H1 (cell line): ENCODE results near the gene MLH3. TPM values are rescaled to one million over a fixed set of nuclear protein-coding genes. Genes with fewer than 3 reads are reported as not detected.
A peak's percentile ranks its signal among the peaks of the same experiment; 100 is the strongest.

Source experiments
- CTCF ChIA-PET: fragments of 300-600 bp; sonication (Branson Sonifier 250); formaldehyde crosslinking; loops from one replicate; lab custom pipeline; 2021; ENCODE audit not compliant: partially characterized antibody; lab: Charles Lee
- POLR2A ChIA-PET: fragments of 300-600 bp; sonication (Branson Sonifier 250); formaldehyde crosslinking; loops from one replicate; lab custom pipeline; 2021; ENCODE audit warnings: inconsistent platforms; ENCODE audit not compliant: partially characterized antibody; lab: Charles Lee
- DNase-seq, 2 experiments: peaks; one replicate each; pipeline versions ENCODE4 v3.0.0 to v3.0.0-alpha.2; 2010 to 2022; ENCODE audit warnings: low spot score in 2 of 2, low read depth in 1 of 2, mixed read lengths in 1 of 2
- FAIRE-seq: peaks from 2 replicates; lab custom pipeline; 2011; peaks lifted over from hg19 to GRCh38; lab: Jason Lieb, UNC
- H2AFZ ChIP-seq: 2 replicates; pipeline ENCODE4 v1.8.1; 2012; ENCODE audit warnings: low read length, inconsistent platforms
- H2AK5ac ChIP-seq: 2 replicates; pipeline ENCODE4 v1.6.1; 2013; ENCODE audit warnings: low read depth, low read length
- H2BK120ac ChIP-seq: replicated peaks from 2 replicates; pipeline ENCODE3; 2013; ENCODE audit warnings: low read depth, low read length, inconsistent platforms
- H2BK12ac ChIP-seq: 2 replicates; pipeline ENCODE4 v1.6.1; 2013; ENCODE audit warnings: low read depth, low read length
- H2BK15ac ChIP-seq: 2 replicates; pipeline ENCODE4 v1.6.1; 2013; ENCODE audit warnings: low read length
- H2BK20ac ChIP-seq: 2 replicates; pipeline ENCODE4 v1.6.1; 2013; ENCODE audit warnings: low read length
- H2BK5ac ChIP-seq: 2 replicates; pipeline ENCODE4 v1.6.1; 2013; ENCODE audit warnings: low read depth, low read length
- H3K14ac ChIP-seq: 2 replicates; pipeline ENCODE4 v1.6.1; 2013; ENCODE audit warnings: inconsistent platforms; ENCODE audit not compliant: insufficient read length
- H3K18ac ChIP-seq: 2 replicates; pipeline ENCODE4 v1.6.1; 2013; ENCODE audit warnings: low read length; ENCODE audit errors: extremely low read depth
- H3K23ac ChIP-seq: 2 replicates; pipeline ENCODE4 v1.6.1; 2013; ENCODE audit warnings: inconsistent platforms; ENCODE audit not compliant: insufficient read length
- H3K23me2 ChIP-seq: 2 replicates; pipeline ENCODE4 v1.6.1; 2013; ENCODE audit warnings: low read depth, low read length
- H3K27ac ChIP-seq: 2 replicates; pipeline ENCODE4 v1.6.1; 2011; ENCODE audit warnings: low read depth, low read length, inconsistent platforms
- H3K27me3 ChIP-seq, 4 experiments: replicated peaks in 1 of 4; 1 replicate in 1 of 4; 2 replicates in 3 of 4; pipeline versions ENCODE4 v1.6.1 to v1.8.1; 2011 to 2013; ENCODE audit warnings: low read length in 3 of 4, mild to moderate bottlenecking in 3 of 4, inconsistent platforms in 2 of 4, mixed read lengths in 2 of 4, moderate library complexity in 1 of 4; ENCODE audit not compliant: control insufficient read depth in 3 of 4, insufficient read depth in 3 of 4; ENCODE audit errors: extremely low read depth in 1 of 4
- H3K36me3 ChIP-seq, 4 experiments: 2 replicates each; pipeline versions ENCODE4 v1.6.1 to v1.8.1; 2011 to 2013; ENCODE audit warnings: mild to moderate bottlenecking in 4 of 4, low read length in 3 of 4, moderate library complexity in 2 of 4, control low read depth in 1 of 4, inconsistent platforms in 1 of 4; ENCODE audit not compliant: insufficient read depth in 4 of 4, control insufficient read depth in 2 of 4
- H3K4ac ChIP-seq: replicated peaks from 2 replicates; pipeline ENCODE3; 2013; ENCODE audit warnings: low read length, low read depth, mixed read lengths, inconsistent platforms; ENCODE audit not compliant: insufficient read length
- H3K4me1 ChIP-seq, 4 experiments: replicated peaks in 1 of 4; 1 replicate in 1 of 4; 2 replicates in 3 of 4; pipeline versions ENCODE4 v1.6.1 to v1.8.1; 2011 to 2013; ENCODE audit warnings: low read length in 3 of 4, inconsistent platforms in 2 of 4, mixed read lengths in 1 of 4; ENCODE audit not compliant: insufficient read depth in 4 of 4, control insufficient read depth in 3 of 4
- H3K4me2 ChIP-seq, 2 experiments: 2 replicates each; pipeline versions ENCODE4 v1.6.1 to v1.8.1; 2011 to 2013; ENCODE audit warnings: low read depth in 2 of 2, low read length in 2 of 2, control low read depth in 1 of 2, inconsistent platforms in 1 of 2, mild to moderate bottlenecking in 1 of 2; ENCODE audit not compliant: insufficient read depth in 1 of 2
- H3K4me3 ChIP-seq, 4 experiments: fragments of 200-600, 300-600 bp in 1 of 4; sonication (generic), shearing (Covaris generic), sonication (Bioruptor Twin) in 1 of 4; 2 replicates each; pipeline versions ENCODE4 v1.5.1 to v1.8.1; 2011 to 2016; ENCODE audit warnings: low read length in 4 of 4, low read depth in 3 of 4, control low read depth in 2 of 4, inconsistent platforms in 2 of 4, mild to moderate bottlenecking in 2 of 4, mixed read lengths in 1 of 4, moderate library complexity in 1 of 4; ENCODE audit not compliant: insufficient read depth in 2 of 4; ENCODE audit errors: extremely low read depth in 1 of 4
- H3K56ac ChIP-seq: replicated peaks from 2 replicates; pipeline ENCODE3; 2013; ENCODE audit warnings: low read depth, mild to moderate bottlenecking, mixed read lengths, low read length, inconsistent platforms; ENCODE audit not compliant: insufficient read length
- H3K79me1 ChIP-seq: 2 replicates; pipeline ENCODE4 v1.6.1; 2013; ENCODE audit warnings: low read depth, low read length, control low read depth
- H3K79me2 ChIP-seq, 2 experiments: 2 replicates each; pipeline versions ENCODE4 v1.6.1 to v1.8.1; 2012 to 2013; ENCODE audit warnings: low read length in 2 of 2, mild to moderate bottlenecking in 2 of 2, inconsistent platforms in 1 of 2; ENCODE audit not compliant: insufficient read depth in 2 of 2, control insufficient read depth in 1 of 2
- H3K9ac ChIP-seq, 4 experiments: replicated peaks in 1 of 4; 1 replicate in 1 of 4; 2 replicates in 3 of 4; pipeline versions ENCODE4 v1.6.1 to v1.8.1; 2011 to 2013; ENCODE audit warnings: low read depth in 3 of 4, low read length in 3 of 4, control low read depth in 2 of 4, mild to moderate bottlenecking in 2 of 4, moderate library complexity in 2 of 4, inconsistent platforms in 1 of 4; ENCODE audit errors: extremely low read depth in 1 of 4
- H3K9me3 ChIP-seq, 2 experiments: 2 replicates each; pipeline versions ENCODE4 v1.6.1 to v1.8.1; 2012 to 2013; ENCODE audit warnings: mild to moderate bottlenecking in 2 of 2, moderate library complexity in 2 of 2, control low read depth in 1 of 2, inconsistent platforms in 1 of 2, low read depth in 1 of 2, low read length in 1 of 2, mixed read lengths in 1 of 2; ENCODE audit not compliant: insufficient read depth in 2 of 2
- H4K20me1 ChIP-seq, 2 experiments: replicated peaks in 1 of 2; 2 replicates each; pipeline versions ENCODE3 to v1.8.1; 2011 to 2013; ENCODE audit warnings: inconsistent platforms in 2 of 2, low read length in 2 of 2, mild to moderate bottlenecking in 1 of 2; ENCODE audit not compliant: insufficient read depth in 2 of 2, control insufficient read depth in 1 of 2
- H4K5ac ChIP-seq: 2 replicates; pipeline ENCODE4 v1.6.1; 2013; ENCODE audit warnings: low read length, low read depth, mixed read lengths, inconsistent platforms; ENCODE audit not compliant: insufficient read length
- H4K8ac ChIP-seq: 2 replicates; pipeline ENCODE4 v1.8.0; 2013; ENCODE audit warnings: mild to moderate bottlenecking, moderate library complexity, low read length, inconsistent platforms; ENCODE audit not compliant: insufficient read depth; ENCODE audit errors: extremely low read depth
- H4K91ac ChIP-seq: replicated peaks from 2 replicates; pipeline ENCODE3; 2013; ENCODE audit warnings: low read length, mixed read lengths, inconsistent platforms; ENCODE audit not compliant: insufficient read length
- CTCF ChIP-seq, 3 experiments: IDR thresholded peaks; 1 replicate in 2 of 3; 2 replicates in 1 of 3; pipeline versions ENCODE4 v1.5.1 to v1.6.1; 2011; ENCODE audit warnings: low read length in 3 of 3, mild to moderate bottlenecking in 3 of 3, inconsistent platforms in 2 of 3, low read depth in 1 of 3, moderate library complexity in 1 of 3; ENCODE audit not compliant: insufficient read depth in 1 of 3; ENCODE audit errors: control extremely low read depth in 1 of 3
- NRF1 ChIP-seq: IDR thresholded peaks from 2 replicates; pipeline ENCODE4 v1.6.1; 2011; ENCODE audit warnings: mild to moderate bottlenecking, low read depth, low read length, improper control_type of control experiment
- RAD21 ChIP-seq, 2 experiments: IDR thresholded peaks in 1 of 2; conservative IDR thresholded peaks in 1 of 2; 2 replicates each; pipeline ENCODE4 v1.6.1; 2011; ENCODE audit warnings: low read depth in 2 of 2, low read length in 2 of 2, improper control_type of control experiment in 1 of 2, inconsistent platforms in 1 of 2, mild to moderate bottlenecking in 1 of 2, moderate library complexity in 1 of 2
- WGBS, 2 experiments: shearing (Covaris generic) in 1 of 2; methylation state at CpG; one replicate each; pipeline versions ENCODE4 v1.1.6 to v1.1.7; 2013 to 2015; ENCODE audit warnings: low lambda C conversion rate in 2 of 2, mixed read lengths in 2 of 2, inconsistent platforms in 1 of 2, low coverage in 1 of 2, missing lambda C conversion rate in 1 of 2; ENCODE audit not compliant: insufficient replicate concordance in 2 of 2, insufficient coverage in 1 of 2, insufficient read length in 1 of 2; ENCODE audit errors: extremely low coverage in 1 of 2, missing lambda C conversion rate in 1 of 2; 5-methylcytosine and 5-hydroxymethylcytosine counted together
- polyA plus RNA-seq, 7 experiments: library from polyadenylated mRNA; depleted of rRNA in 3 of 7; stranded (reverse) in 5 of 7; unstranded in 2 of 7; fragments of >200 nt in 5 of 7; fragments of 200-250 nt in 2 of 7; gene quantifications; 1 replicate in 5 of 7; 2 replicates in 1 of 7; 4 replicates in 1 of 7; pipeline versions ENCODE4 v1.2.1 to v1.2.3, GENCODE V29; 2011 to 2013; ENCODE audit warnings: missing spikeins in 2 of 7, mixed read lengths in 2 of 7
- total RNA-seq: library from RNA; stranded (reverse); fragmentation: NEBNext Ultra II Directional; extraction: Animal tissue kit (Norgen Biotek cat#: 25700); gene quantifications from 2 replicates; pipeline ENCODE4 v1.2.1, GENCODE V29; 2021

The MLH3 gene
- total and polyA plus RNA-seq, 2 of the 8 experiments (the other 6 are each of a cell fraction or from before 2014, with no cell fraction given): 9.3 to 20.1 TPM

- H2AFZ ChIP-seq: no peak overlapping the region
- CTCF ChIA-PET: interaction anchor here (0.5 to 4.7 kb wide), 28 partner anchors 8 to 162 kb away, joined by 3 to 33 read pairs (median 5); partner anchors contain the start of genes ACYP1, EIF2B2 and MLH3
- H3K4me3 ChIP-seq: no peak overlapping the region
- H3K27ac ChIP-seq: no peak overlapping the region
- H3K23ac ChIP-seq: no peak overlapping the region
- no peak overlapping the region for H3K14ac ChIP-seq
- no peaks in the 10 kb centered on the region for H3K4me1 ChIP-seq
- no peak overlapping the region for H3K18ac ChIP-seq
- no peaks in the 10 kb centered on the region for H3K79me1 ChIP-seq
- FAIRE-seq: peak; percentile 86
- H2BK15ac ChIP-seq: no peak overlapping the region
- no peak overlapping the region for H4K8ac ChIP-seq
- POLR2A ChIA-PET: interaction anchor here (1.3 kb wide), 1 partner anchor 20 kb away, joined by 5 read pairs; the partner anchor contains the start of gene EIF2B2
- H2BK20ac ChIP-seq: no peak overlapping the region
- H4K91ac ChIP-seq: no peak overlapping the region
- TF ChIP-seq CTCF (IDR thresholded peaks at IDR 0.05; ENCODE audit: control extremely low read depth in 1 of 3, insufficient read depth in 1 of 3, low read depth in 1 of 3, low read length in 3 of 3) (peak; percentile 61 to 66 (median 64)), RAD21 (IDR thresholded peaks at IDR 0.05 in 1 of 2, conservative IDR thresholded peaks at IDR 0.05 in 1 of 2; ENCODE audit: low read depth in 2 of 2, low read length in 2 of 2) (peak; percentile 63 to 72), NRF1 (no peak)
- no peaks in the 10 kb centered on the region for H3K79me2 ChIP-seq
- no peaks in the 10 kb centered on the region for H3K9me3 ChIP-seq
- H2AK5ac ChIP-seq: no peak overlapping the region
- no peak overlapping the region for H4K5ac ChIP-seq
- H3K4ac ChIP-seq: no peak overlapping the region
- H3K36me3 ChIP-seq: peaks cover 0 to 20% (median 6%) of the 10 kb centered on the region in 4 experiments; a peak in 6 of 8 replicates
- no peak overlapping the region for H3K9ac ChIP-seq
- no peak overlapping the region for H2BK5ac ChIP-seq
- H4K20me1 ChIP-seq: peaks cover 0 to 1% of the 10 kb centered on the region in 2 experiments
- H3K4me2 ChIP-seq: no peak overlapping the region
- H3K27me3 ChIP-seq: no peaks in the 10 kb centered on the region
- no peak overlapping the region for H3K56ac ChIP-seq
- H2BK120ac ChIP-seq: no peak overlapping the region
- DNase-seq: no peak
- WGBS, 2 experiments: 82% methylated on average over 8 of the region's 8 CpGs; no CpG with 5 or more reads in 1 of the 2 experiments
- no peak overlapping the region for H2BK12ac ChIP-seq
- H3K23me2 ChIP-seq: no peaks in the 10 kb centered on the region
These were observed 28.6 kb downstream of the MLH3 start for GRCh38 chr14:75022655-75023054.
